GM12865 (cell line): ENCODE results near the gene RBM26.

Experiments
- DNase-seq: peaks from one replicate; pipeline ENCODE4 v3.0.0; 2010; ENCODE audit warnings: low read depth
- H3K4me3 ChIP-seq: 2 replicates; pipeline ENCODE4 v1.5.1; 2011; ENCODE audit warnings: mild to moderate bottlenecking, low read depth, low read length, control low read depth
- TF ChIP-seq, protein P1 (sequence below): IDR thresholded peaks from 2 replicates; pipeline ENCODE4 v1.5.1; 2011; ENCODE audit warnings: low read length, control low read depth, low read depth, inconsistent platforms; ENCODE audit not compliant: insufficient read depth; ENCODE audit errors: missing control alignments

The RBM26 gene

GRCh38 chr13:79402074-79402635 lies 3.9 kb downstream of the RBM26 start:
- peak overlapping the region; percentile 99; the same call in 1 of the 2 replicates for H3K4me3 ChIP-seq
- TF ChIP-seq, protein P1, sequence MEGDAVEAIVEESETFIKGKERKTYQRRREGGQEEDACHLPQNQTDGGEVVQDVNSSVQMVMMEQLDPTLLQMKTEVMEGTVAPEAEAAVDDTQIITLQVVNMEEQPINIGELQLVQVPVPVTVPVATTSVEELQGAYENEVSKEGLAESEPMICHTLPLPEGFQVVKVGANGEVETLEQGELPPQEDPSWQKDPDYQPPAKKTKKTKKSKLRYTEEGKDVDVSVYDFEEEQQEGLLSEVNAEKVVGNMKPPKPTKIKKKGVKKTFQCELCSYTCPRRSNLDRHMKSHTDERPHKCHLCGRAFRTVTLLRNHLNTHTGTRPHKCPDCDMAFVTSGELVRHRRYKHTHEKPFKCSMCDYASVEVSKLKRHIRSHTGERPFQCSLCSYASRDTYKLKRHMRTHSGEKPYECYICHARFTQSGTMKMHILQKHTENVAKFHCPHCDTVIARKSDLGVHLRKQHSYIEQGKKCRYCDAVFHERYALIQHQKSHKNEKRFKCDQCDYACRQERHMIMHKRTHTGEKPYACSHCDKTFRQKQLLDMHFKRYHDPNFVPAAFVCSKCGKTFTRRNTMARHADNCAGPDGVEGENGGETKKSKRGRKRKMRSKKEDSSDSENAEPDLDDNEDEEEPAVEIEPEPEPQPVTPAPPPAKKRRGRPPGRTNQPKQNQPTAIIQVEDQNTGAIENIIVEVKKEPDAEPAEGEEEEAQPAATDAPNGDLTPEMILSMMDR: no peak
- no peak for DNase-seq

- DNase-seq: peak; percentile 60
- peak overlapping the region; percentile 15; the same call in 1 of the 2 replicates for H3K4me3 ChIP-seq
- TF ChIP-seq, protein P1: no peak
These were observed 4.6 kb downstream of the RBM26 start for GRCh38 chr13:79401259-79402070.

- TF ChIP-seq, protein P1: no peak
- DNase-seq: no peak
- H3K4me3 ChIP-seq: no peak overlapping the region
These were observed 7.1 kb downstream of the RBM26 start for GRCh38 chr13:79398915-79399314.

DNA sequence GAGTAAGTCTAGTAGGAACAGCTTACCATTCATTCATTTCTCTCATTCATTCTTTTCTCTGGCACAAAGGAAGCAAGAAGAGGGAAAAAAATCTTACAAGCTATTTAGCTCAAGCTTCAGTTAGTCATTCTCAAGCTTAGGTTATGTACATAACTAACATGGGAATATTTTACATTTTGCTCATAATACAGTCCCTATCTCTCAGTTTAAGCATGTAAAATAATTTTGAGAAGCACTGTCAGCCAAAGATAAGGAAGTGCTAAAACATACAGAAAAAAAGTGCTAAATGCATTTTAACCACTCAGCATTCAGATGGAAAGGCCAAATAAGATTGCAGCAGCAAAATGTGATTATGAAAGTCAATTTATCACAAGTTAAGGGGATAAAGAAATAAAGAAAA lies 7.9 kb downstream of the RBM26 start:
- H3K4me3 ChIP-seq: no peak overlapping the region
- TF ChIP-seq, protein P1: no peak
- DNase-seq: no peak

- H3K4me3 ChIP-seq: no peak overlapping the region
- no peak for DNase-seq
- TF ChIP-seq, protein P1: no peak
These were observed 10.2 kb downstream of the RBM26 start for GRCh38 chr13:79395881-79396280.

DNA sequence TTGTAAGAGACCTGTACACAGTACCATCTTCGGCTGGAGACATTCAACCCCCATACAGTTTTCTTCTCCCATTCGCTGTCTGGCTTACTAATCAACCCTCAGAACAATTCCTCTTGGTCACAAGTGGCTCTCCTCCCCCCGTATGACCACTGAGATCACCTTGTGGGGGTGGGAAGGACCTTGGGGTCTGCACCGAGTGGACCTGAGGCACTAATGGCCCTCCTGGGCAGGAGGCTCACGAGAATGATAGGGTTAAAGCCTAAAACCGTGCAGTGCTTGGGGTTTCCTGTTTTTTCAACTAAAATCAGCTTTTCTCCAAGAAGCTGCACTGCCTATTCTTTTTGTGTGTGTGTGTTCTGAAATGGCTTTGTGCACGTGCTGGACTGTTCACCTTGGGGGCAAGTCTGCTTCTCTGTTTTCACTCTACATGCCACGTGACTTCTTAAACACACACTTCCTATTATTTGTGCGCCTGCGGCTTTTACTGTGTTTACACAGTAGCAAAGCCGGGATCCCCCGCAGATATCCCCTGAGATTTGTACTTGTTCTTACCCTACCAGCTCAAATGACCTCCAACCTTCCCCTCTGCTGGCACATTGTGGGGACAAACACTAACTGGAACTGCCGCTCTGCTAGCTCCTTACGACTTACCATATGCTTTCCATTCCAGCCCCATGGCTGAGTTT lies 12.3 kb downstream of the RBM26 start:
- TF ChIP-seq, protein P1: no peak
- peak overlapping the region; percentile 21 for H3K4me3 ChIP-seq
- peak; percentile 81 for DNase-seq
